Ovary (tissue), 9 donors: ENCODE measurements around the gene ZNF846. TPM values are rescaled to one million over a fixed set of nuclear protein-coding genes. Genes with fewer than 3 reads are reported as not detected.
"Not testable (repeated sequence)": the region's sequence is repeated elsewhere in the genome, so short reads cannot be mapped to it uniquely, and the experiment has no call there.

ENCODE experiments used
- DNase-seq, 5 donors: peaks; one replicate each; pipeline ENCODE4 v3.0.0-alpha.2; 2019 to 2020
- H3K27ac ChIP-seq, 2 donors: fragments of 200-600 bp; one replicate each; pipeline versions ENCODE4 v1.5.1 to v1.8.0; 2019 to 2022
- H3K27me3 ChIP-seq: fragments of 200-600 bp; one replicate; pipeline ENCODE4 v1.8.0; 2022
- H3K36me3 ChIP-seq: fragments of 200-600 bp; sonication (generic); one replicate; pipeline ENCODE4 v1.5.1; 2019
- H3K4me1 ChIP-seq: one replicate; pipeline ENCODE4 v1.8.1; 2013; ENCODE audit warnings: mild to moderate bottlenecking, moderate library complexity; ENCODE audit not compliant: insufficient read depth
- H3K4me3 ChIP-seq: fragments of 200-600 bp; sonication (generic); one replicate; pipeline ENCODE4 v1.5.1; 2017
- H3K9me3 ChIP-seq, 2 donors: fragments of 200-600 bp in 1 of 2; sonication (generic) in 1 of 2; one replicate each; pipeline versions ENCODE4 v1.5.1 to v1.8.1; 2013 to 2019; ENCODE audit warnings: mild to moderate bottlenecking in 1 of 2, moderate library complexity in 1 of 2
- EP300 ChIP-seq: sonication (generic); formaldehyde crosslinking; IDR thresholded peaks from one replicate; pipeline ENCODE4 v1.6.1; 2017; ENCODE audit warnings: antibody characterized with exemption
- POLR2A ChIP-seq: fragments of 450-650 bp; IDR thresholded peaks from one replicate; pipeline ENCODE4 v1.6.1; 2017; ENCODE audit warnings: antibody characterized with exemption, mild to moderate bottlenecking, moderate library complexity
- WGBS, 3 donors: extraction: QIAGEN DNeasy Blood & Tissue Kit in 1 of 3; methylation state at CpG; one replicate each; pipeline versions ENCODE4 v1.1.5 to v1.1.7; 2013 to 2017; 5-methylcytosine and 5-hydroxymethylcytosine counted together
- intact Hi-C, 4 donors: fragments of 100-400 bp; cut with DNase I; formaldehyde crosslinking; loops; one replicate each; pipeline versions ENCODE4 v1.11.0 to v1.15.1; 2022 to 2023
- polyA plus RNA-seq, 2 donors: library from polyadenylated mRNA; stranded (reverse); fragments of 200-250 nt in 1 of 2; fragments of 350-450 nt in 1 of 2; fragmentation: Illumina TruSeq in 1 of 2; extraction: RNeasy Lipid Tissue Mini Kit (QIAGEN cat#74804) in 1 of 2; gene quantifications; one replicate each; pipeline ENCODE4 v1.2.3, GENCODE V29; 2013 to 2014
- total RNA-seq, 7 donors: library from RNA; depleted of rRNA in 2 of 7; stranded (reverse); fragments of >200 nt in 2 of 7; fragmentation: NEBNext Ultra II Directional in 3 of 7; extraction: Animal tissue kit (Norgen Biotek cat#: 25700) in 3 of 7; gene quantifications; one replicate each; pipeline versions ENCODE4 v1.1.0 to v1.2.4, GENCODE V29; 2016 to 2023
- TF ChIP-seq, protein P1 (sequence below), 3 donors: fragments of 450-650 bp in 2 of 3; fragments of 200-600 bp in 1 of 3; IDR thresholded peaks; one replicate each; pipeline versions ENCODE4 v1.5.1 to v1.8.0; 2016 to 2022; ENCODE audit warnings: antibody characterized with exemption in 3 of 3, mild to moderate bottlenecking in 1 of 3
- donor health status: DM: no; HTN: no; CAD: no; lungs with moderate emphysema.
- donor health status: DM: no; HTN: no; CAD: no.
- donor health status: Bipolar disorder and iron deficiency.
- donor health status: DM: yes; HTN: yes; CAD: no.
- donor health status: DM: no; HTN: no; CAD: no.
- donor health status: DM: yes; HTN: yes; CAD: no.

ZNF846 gene
- total and polyA plus RNA-seq, 9 donors = 10.6 to 31.0 (median 20.3) TPM

DNA sequence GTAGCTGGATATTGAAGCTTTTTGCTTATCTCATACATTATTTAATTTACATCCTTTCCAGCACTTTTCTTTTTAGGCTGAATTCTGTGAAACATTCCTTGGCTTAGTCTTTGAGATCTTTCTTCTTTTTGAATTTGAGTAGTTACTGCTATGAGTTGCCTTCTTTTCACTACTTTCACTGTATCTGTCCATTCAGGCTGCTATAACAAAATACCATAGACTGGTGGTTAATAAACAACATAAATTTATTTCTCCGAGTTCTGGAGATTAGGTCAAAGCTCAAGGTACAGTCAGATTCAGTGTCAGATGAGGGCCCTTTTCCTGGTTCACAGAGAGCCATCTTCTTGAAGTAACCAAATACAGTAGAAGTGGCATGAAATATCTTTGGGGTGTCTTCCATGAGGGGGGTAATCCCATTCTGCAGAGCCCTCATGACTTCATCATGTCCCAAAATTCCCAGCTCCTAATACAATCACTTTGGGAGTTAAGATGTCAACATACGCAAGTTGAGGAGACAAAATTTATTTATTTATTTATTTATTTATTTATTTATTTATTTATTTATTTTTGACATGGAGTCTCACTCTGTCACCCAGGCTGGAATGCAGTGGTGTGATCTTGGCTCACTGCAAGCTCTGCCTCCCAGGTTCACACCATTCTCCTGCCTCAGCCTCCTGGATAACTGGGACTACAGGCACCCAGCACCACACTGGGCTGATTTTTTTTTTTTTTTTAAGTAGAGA lies 15.7 kb downstream of the ZNF846 start:
- no peaks in the 10 kb centered on the region for H3K27me3 ChIP-seq
- H3K36me3 ChIP-seq = no peaks in the 10 kb centered on the region
- no peak overlapping the region for H3K4me3 ChIP-seq
- no peak overlapping the region for H3K27ac ChIP-seq
- TF ChIP-seq, protein P1, sequence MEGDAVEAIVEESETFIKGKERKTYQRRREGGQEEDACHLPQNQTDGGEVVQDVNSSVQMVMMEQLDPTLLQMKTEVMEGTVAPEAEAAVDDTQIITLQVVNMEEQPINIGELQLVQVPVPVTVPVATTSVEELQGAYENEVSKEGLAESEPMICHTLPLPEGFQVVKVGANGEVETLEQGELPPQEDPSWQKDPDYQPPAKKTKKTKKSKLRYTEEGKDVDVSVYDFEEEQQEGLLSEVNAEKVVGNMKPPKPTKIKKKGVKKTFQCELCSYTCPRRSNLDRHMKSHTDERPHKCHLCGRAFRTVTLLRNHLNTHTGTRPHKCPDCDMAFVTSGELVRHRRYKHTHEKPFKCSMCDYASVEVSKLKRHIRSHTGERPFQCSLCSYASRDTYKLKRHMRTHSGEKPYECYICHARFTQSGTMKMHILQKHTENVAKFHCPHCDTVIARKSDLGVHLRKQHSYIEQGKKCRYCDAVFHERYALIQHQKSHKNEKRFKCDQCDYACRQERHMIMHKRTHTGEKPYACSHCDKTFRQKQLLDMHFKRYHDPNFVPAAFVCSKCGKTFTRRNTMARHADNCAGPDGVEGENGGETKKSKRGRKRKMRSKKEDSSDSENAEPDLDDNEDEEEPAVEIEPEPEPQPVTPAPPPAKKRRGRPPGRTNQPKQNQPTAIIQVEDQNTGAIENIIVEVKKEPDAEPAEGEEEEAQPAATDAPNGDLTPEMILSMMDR (IDR thresholded peaks at IDR 0.05) = no peak
- TF ChIP-seq EP300 (no peak), POLR2A (no peak)
- H3K9me3 ChIP-seq = peaks cover 0 to 19% of the 10 kb centered on the region in 2 donors
- intact Hi-C loops = no loop called here
- no peak for DNase-seq
- H3K4me1 ChIP-seq = no peaks in the 10 kb centered on the region
- 90 to 96% (median 96%) methylated on average over 2 of the region's 2 CpGs for WGBS, 3 donors

DNA sequence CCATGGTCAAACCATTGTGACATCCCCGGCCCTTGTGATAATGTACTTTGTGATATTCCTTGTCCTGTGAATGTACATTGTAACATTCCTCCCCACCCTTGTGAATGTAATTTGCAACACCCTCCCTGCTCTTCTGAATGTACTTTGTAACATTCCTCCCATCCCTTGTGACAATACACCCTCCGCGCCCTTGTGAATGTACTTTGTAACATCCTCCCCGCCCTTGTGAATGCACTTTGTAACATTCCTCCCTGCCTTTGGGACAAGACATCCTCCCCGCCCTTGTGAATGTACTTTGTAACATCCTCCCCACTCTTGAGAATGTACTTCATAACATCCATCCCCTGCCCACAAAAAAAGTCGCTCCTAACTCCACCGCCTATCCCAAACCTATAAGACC lies 17.1 kb downstream of the ZNF846 start:
- Histone ChIP-seq H3K4me3 (no peak overlapping the region), H3K27me3 (no peaks in the 10 kb centered on the region), H3K9me3 (peaks cover 0 to 10% of the 10 kb centered on the region in 2 donors), H3K4me1 (no peaks in the 10 kb centered on the region), H3K27ac (no peak overlapping the region), H3K36me3 (no peaks in the 10 kb centered on the region)
- intact Hi-C loops = no loop called here
- 97 to 99% (median 98%) methylated on average over 7 of the region's 7 CpGs for WGBS, 3 donors
- TF ChIP-seq, protein P1 (IDR thresholded peaks at IDR 0.05) = no peak
- TF ChIP-seq POLR2A (no peak), EP300 (no peak)
- DNase-seq = no peak

DNA sequence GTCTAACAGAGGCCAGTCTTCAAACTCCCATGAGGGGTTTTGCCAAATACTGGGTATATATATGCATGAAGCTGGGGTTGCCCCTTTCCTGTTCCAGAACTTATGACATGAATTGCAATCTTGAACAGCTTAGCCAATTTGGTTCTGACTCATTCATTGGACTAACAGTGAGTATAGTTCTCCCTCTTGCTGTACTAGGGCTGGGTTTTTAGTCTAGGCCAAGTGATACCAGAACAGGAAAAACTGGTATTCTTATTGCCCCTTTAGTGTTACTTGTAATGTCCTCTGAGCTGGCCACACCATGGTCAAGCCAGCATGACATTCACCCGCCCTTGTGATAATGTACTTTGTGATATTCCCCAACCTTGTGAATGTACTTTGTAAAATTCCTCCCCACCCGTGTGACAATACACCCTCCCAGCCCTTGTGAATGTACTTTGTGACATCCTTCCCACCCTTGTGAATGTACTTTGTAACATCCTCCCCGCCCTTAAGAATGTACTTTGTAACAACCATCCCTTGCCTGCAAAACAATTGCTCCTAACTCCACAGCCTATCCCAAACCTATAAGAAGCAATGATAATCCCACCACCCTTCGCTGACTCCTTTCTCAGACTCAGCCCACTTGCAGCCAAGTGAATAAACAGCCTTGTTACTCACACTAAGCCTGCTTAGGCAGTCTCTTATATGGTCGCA lies 26.9 kb downstream of the ZNF846 start:
- intact Hi-C loops = no loop called here
- TF ChIP-seq POLR2A (no peak), EP300 (no peak)
- TF ChIP-seq, protein P1 (IDR thresholded peaks at IDR 0.05) = no peak
- H3K9me3 ChIP-seq = no peaks in the 10 kb centered on the region
- H3K4me3 ChIP-seq = no peak overlapping the region
- no peak for DNase-seq
- no peaks in the 10 kb centered on the region for H3K27me3 ChIP-seq
- no peak overlapping the region for H3K27ac ChIP-seq
- no peaks in the 10 kb centered on the region for H3K4me1 ChIP-seq
- no peaks in the 10 kb centered on the region for H3K36me3 ChIP-seq
- 95 to 97% (median 96%) methylated on average over 5 of the region's 5 CpGs for WGBS, 3 donors

- H3K36me3 ChIP-seq = no peaks in the 10 kb centered on the region
- 94 to 95% (median 95%) methylated on average over 10 of the region's 10 CpGs for WGBS, 3 donors
Observed at GRCh38 chr19:9735986-9736385, 32.6 kb downstream of the ZNF846 start.

GRCh38 chr19:9730056-9730455 lies 38.5 kb downstream of the ZNF846 start:
- WGBS, 3 donors = 91 to 94% (median 92%) methylated on average over 10 of the region's 10 CpGs
- H3K4me1 ChIP-seq, intact Hi-C loops: not testable (repeated sequence)

More at GRCh38 chr19:9735986-9736385, 32.6 kb downstream of the ZNF846 start:
- H3K27me3 ChIP-seq = no peaks in the 10 kb centered on the region
- DNase-seq = no peak
- no peak overlapping the region for H3K4me3 ChIP-seq
- TF ChIP-seq POLR2A = no peak
- TF ChIP-seq EP300 = no peak
- TF ChIP-seq, protein P1 (IDR thresholded peaks at IDR 0.05) = no peak
- intact Hi-C loops = no loop called here
- H3K9me3 ChIP-seq = no peaks in the 10 kb centered on the region
- H3K4me1 ChIP-seq = no peaks in the 10 kb centered on the region
- no peak overlapping the region for H3K27ac ChIP-seq

More at GRCh38 chr19:9730056-9730455, 38.5 kb downstream of the ZNF846 start:
- not testable (repeated sequence) for H3K27me3 ChIP-seq, H3K36me3 ChIP-seq, DNase-seq, H3K27ac ChIP-seq, H3K4me3 ChIP-seq, H3K9me3 ChIP-seq
